Natural killer cell (primary cell): ENCODE measurements around the gene LRRC31. TPM values are rescaled to one million over a fixed set of nuclear protein-coding genes. Genes with fewer than 3 reads are reported as not detected.

Experiments used
- ATAC-seq, 3 donors: fragments of 150-1000 bp in 2 of 3; fragments of 200-7000 bp in 1 of 3; cut with Tn5 transposase; 1 replicate in 1 of 3; 2 replicates in 2 of 3; pipeline ENCODE4 v1.10.0; 2021; ENCODE audit warnings: mild to moderate bottlenecking in 2 of 3, moderate library complexity in 2 of 3
- DNase-seq, 2 donors: peaks; one replicate each; pipeline versions ENCODE4 v3.0.0 to v3.0.0-alpha.2; 2013 to 2021; ENCODE audit warnings: mixed read lengths in 1 of 2
- H3K27ac ChIP-seq: one replicate; pipeline ENCODE4 v1.5.1; 2013; ENCODE audit warnings: mild to moderate bottlenecking, low read length
- H3K27me3 ChIP-seq: one replicate; pipeline ENCODE4 v1.6.1; 2013; ENCODE audit warnings: low read length; ENCODE audit not compliant: control insufficient read depth, insufficient read depth
- H3K36me3 ChIP-seq: one replicate; pipeline ENCODE4 v1.6.1; 2013; ENCODE audit warnings: low read length; ENCODE audit not compliant: control insufficient read depth, insufficient read depth
- H3K4me1 ChIP-seq: one replicate; pipeline ENCODE4 v1.6.1; 2013; ENCODE audit warnings: low read length; ENCODE audit not compliant: control insufficient read depth, insufficient read depth
- H3K4me3 ChIP-seq: one replicate; pipeline ENCODE4 v1.5.1; 2013; ENCODE audit warnings: low read length
- H3K9me3 ChIP-seq: one replicate; pipeline ENCODE4 v1.6.1; 2013; ENCODE audit warnings: low read length; ENCODE audit not compliant: control insufficient read depth, insufficient read depth
- H3K27ac Mint-ChIP-seq, 2 donors: one replicate each; pipeline ENCODE4 v1.8.0; 2022; ENCODE audit warnings: mild to moderate bottlenecking in 2 of 2, mixed read lengths in 2 of 2, moderate library complexity in 1 of 2
- H3K27me3 Mint-ChIP-seq, 2 donors: one replicate each; pipeline ENCODE4 v1.8.0; 2022; ENCODE audit warnings: low read depth in 2 of 2, mixed read lengths in 2 of 2
- H3K36me3 Mint-ChIP-seq: one replicate; pipeline ENCODE4 v1.8.0; 2022; ENCODE audit warnings: mixed read lengths
- H3K4me1 Mint-ChIP-seq, 2 donors: one replicate each; pipeline ENCODE4 v1.8.0; 2022; ENCODE audit warnings: mixed read lengths in 2 of 2
- H3K4me3 Mint-ChIP-seq: one replicate; pipeline ENCODE4 v1.8.0; 2022; ENCODE audit warnings: mild to moderate bottlenecking, moderate library complexity, mixed read lengths
- H3K9me3 Mint-ChIP-seq, 2 donors: one replicate each; pipeline ENCODE4 v1.8.0; 2022; ENCODE audit warnings: mixed read lengths in 2 of 2
- WGBS: methylation state at CpG from one replicate; pipeline ENCODE4 v1.1.7; 2013; ENCODE audit warnings: missing lambda C conversion rate; ENCODE audit not compliant: insufficient coverage; 5-methylcytosine and 5-hydroxymethylcytosine counted together
- intact Hi-C: fragments of 100-400 bp; cut with micrococcal nuclease; formaldehyde crosslinking; loops from one replicate; pipeline ENCODE4 v1.14.2; 2022
- total RNA-seq, 4 donors: library from RNA; stranded (reverse); fragments of 120-200 nt in 1 of 4; gene quantifications; one replicate each; pipeline versions ENCODE4 v1.2.3 to v1.2.4, GENCODE V29; 2013 to 2022
- TF ChIP-seq, protein P1 (sequence below): fragments of 200-600 bp; IDR thresholded peaks from one replicate; pipeline ENCODE4 v1.8.0; 2022; ENCODE audit warnings: antibody characterized with exemption

The LRRC31 gene
- total RNA-seq, 3 donors from 2014 or later (not counting 1 experiment from before 2014, with no cell fraction given) = not detected

DNA sequence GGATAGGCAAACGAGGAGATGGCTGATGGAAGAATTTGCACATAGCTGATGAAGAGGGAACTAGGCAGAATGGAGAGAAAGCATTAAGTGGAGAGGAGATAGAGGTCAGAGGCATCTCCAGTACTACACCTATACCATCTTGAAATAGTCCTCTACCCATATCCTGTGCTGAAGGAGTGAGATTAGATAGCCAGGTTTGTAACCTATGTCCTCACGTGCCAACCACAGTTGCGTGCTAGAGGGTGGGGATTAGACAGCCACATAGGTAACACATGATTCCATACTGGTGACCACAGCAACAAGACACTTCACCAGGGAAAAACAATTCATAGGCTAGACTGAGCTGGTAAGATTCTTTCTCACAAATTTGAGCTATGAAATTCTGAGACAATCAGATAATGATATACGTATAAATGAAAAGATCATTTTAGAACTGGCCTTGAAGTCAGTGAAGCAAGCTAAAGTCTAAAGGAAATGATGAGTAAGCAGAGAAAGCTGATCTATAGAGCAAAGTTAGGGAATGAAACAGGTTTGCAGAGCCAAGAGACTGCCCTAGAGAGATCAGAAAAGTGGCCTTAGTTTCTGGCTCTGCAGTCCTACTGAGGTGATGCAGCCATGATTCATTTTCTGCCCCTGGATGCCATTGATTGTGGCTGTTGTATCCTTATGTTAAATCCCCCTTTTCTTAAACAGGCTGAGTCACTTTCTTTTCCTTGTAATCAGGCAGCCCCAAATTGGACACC is 78.9 kb downstream of the LRRC31 start:
- no peak overlapping the region for H3K27ac ChIP-seq
- Mint-ChIP-seq H3K9me3 (no peaks in the 10 kb centered on the region), H3K27ac (peak overlapping the region in 1 of 2 donors; percentile 32), H3K4me3 (no peak overlapping the region), H3K4me1 (peaks cover 5 to 15% of the 10 kb centered on the region in 2 donors), H3K36me3 (peaks cover 8% of the 10 kb centered on the region), H3K27me3 (no peaks in the 10 kb centered on the region)
- ATAC-seq (no peak), DNase-seq (no peak)
- TF ChIP-seq, protein P1, sequence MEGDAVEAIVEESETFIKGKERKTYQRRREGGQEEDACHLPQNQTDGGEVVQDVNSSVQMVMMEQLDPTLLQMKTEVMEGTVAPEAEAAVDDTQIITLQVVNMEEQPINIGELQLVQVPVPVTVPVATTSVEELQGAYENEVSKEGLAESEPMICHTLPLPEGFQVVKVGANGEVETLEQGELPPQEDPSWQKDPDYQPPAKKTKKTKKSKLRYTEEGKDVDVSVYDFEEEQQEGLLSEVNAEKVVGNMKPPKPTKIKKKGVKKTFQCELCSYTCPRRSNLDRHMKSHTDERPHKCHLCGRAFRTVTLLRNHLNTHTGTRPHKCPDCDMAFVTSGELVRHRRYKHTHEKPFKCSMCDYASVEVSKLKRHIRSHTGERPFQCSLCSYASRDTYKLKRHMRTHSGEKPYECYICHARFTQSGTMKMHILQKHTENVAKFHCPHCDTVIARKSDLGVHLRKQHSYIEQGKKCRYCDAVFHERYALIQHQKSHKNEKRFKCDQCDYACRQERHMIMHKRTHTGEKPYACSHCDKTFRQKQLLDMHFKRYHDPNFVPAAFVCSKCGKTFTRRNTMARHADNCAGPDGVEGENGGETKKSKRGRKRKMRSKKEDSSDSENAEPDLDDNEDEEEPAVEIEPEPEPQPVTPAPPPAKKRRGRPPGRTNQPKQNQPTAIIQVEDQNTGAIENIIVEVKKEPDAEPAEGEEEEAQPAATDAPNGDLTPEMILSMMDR = no peak
- no peaks in the 10 kb centered on the region for H3K27me3 ChIP-seq
- intact Hi-C loops = no loop called here
- no peaks in the 10 kb centered on the region for H3K9me3 ChIP-seq
- no peak overlapping the region for H3K4me3 ChIP-seq
- H3K4me1 ChIP-seq = no peaks in the 10 kb centered on the region
- H3K36me3 ChIP-seq = peaks cover 26% of the 10 kb centered on the region
- 77% methylated on average over 4 of the region's 4 CpGs for WGBS

- Histone ChIP-seq H3K4me3 (no peak overlapping the region), H3K36me3 (peaks cover 32% of the 10 kb centered on the region), H3K9me3 (no peaks in the 10 kb centered on the region), H3K27me3 (no peaks in the 10 kb centered on the region), H3K27ac (no peak overlapping the region), H3K4me1 (no peaks in the 10 kb centered on the region)
- ATAC-seq = no peak
- H3K36me3 Mint-ChIP-seq = peaks cover 14% of the 10 kb centered on the region
- no peak overlapping the region for H3K4me3 Mint-ChIP-seq
- intact Hi-C loops = no loop called here
- no peak for DNase-seq
- no peaks in the 10 kb centered on the region for H3K9me3 Mint-ChIP-seq
- H3K4me1 Mint-ChIP-seq = peaks cover 5 to 15% of the 10 kb centered on the region in 2 donors
- no peaks in the 10 kb centered on the region for H3K27me3 Mint-ChIP-seq
- TF ChIP-seq, protein P1 = no peak
- H3K27ac Mint-ChIP-seq = peak overlapping the region in 1 of 2 donors; percentile 32
Observed at GRCh38 chr3:169790219-169790618, 79.5 kb downstream of the LRRC31 start.

Other genes with a start within 250 kb of the LRRC31 start
- gene MECOM, start 206.2 kb downstream of the LRRC31 start, total RNA-seq = under 1 TPM in 1 of 3 donors, not detected in 2; 0.14 TPM
- 1 to 10 TPM in 2 of 3 donors, under 1 TPM in 1; 0.92 to 2.7 (median 1.3) TPM for gene TERC, start 104.9 kb downstream of the LRRC31 start, total RNA-seq
- under 1 TPM in 1 of 3 donors, not detected in 2; 0.68 TPM for gene ACTRT3, start 100.4 kb downstream of the LRRC31 start, total RNA-seq
- 10 to 100 TPM; 19.5 to 29.9 (median 29.2) TPM for gene MYNN, start 96.5 kb downstream of the LRRC31 start, total RNA-seq
- not detected for gene LRRIQ4, start 57.1 kb downstream of the LRRC31 start, total RNA-seq
- gene LRRC34, start 57.0 kb downstream of the LRRC31 start, total RNA-seq = 1 to 10 TPM in 1 of 3 donors, under 1 TPM in 2; 0.45 to 1.0 (median 0.48) TPM
- gene SAMD7, start 41.6 kb upstream of the LRRC31 start, total RNA-seq = not detected
- 10 to 100 TPM; 83.3 to 88.5 (median 86.6) TPM for gene SEC62, start 96.9 kb upstream of the LRRC31 start, total RNA-seq
- gene GPR160, start 168.1 kb upstream of the LRRC31 start, total RNA-seq = 1 to 10 TPM; 1.8 to 5.5 (median 3.8) TPM